Measurements from ENCODE around the gene TBX6. TPM values are rescaled to one million over a fixed set of nuclear protein-coding genes. Genes with fewer than 3 reads are reported as not detected.
A peak's percentile ranks its signal among the peaks of the same experiment; 100 is the strongest.

The TBX6 gene, protein sequence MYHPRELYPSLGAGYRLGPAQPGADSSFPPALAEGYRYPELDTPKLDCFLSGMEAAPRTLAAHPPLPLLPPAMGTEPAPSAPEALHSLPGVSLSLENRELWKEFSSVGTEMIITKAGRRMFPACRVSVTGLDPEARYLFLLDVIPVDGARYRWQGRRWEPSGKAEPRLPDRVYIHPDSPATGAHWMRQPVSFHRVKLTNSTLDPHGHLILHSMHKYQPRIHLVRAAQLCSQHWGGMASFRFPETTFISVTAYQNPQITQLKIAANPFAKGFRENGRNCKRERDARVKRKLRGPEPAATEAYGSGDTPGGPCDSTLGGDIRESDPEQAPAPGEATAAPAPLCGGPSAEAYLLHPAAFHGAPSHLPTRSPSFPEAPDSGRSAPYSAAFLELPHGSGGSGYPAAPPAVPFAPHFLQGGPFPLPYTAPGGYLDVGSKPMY
- total RNA-seq: 1 to 10 TPM; 3.0 to 6.3 TPM
- 3.4 TPM for polyA plus RNA-seq (2013, experiment 1 of 2)
- 3.1 TPM for polyA plus RNA-seq (2013, experiment 2 of 2)
- long read RNA-seq, experiment 1, partial matches to known transcripts: 0 of 2 reads
- long read RNA-seq, experiment 1, other reads (novel, unspliced or antisense): 2 of 2 reads
- long read RNA-seq, experiment 2, partial matches to known transcripts: 4 of 6 reads
- long read RNA-seq, experiment 2, other reads (novel, unspliced or antisense): 1 of 6 reads
- long read RNA-seq, experiment 3, partial matches to known transcripts: 0 of 1 reads
- long read RNA-seq, experiment 3, other reads (novel, unspliced or antisense): 1 of 1 reads
- long read RNA-seq, experiment 4, partial matches to known transcripts: 0 of 3 reads
- long read RNA-seq, experiment 4, other reads (novel, unspliced or antisense): 1 of 3 reads

DNA sequence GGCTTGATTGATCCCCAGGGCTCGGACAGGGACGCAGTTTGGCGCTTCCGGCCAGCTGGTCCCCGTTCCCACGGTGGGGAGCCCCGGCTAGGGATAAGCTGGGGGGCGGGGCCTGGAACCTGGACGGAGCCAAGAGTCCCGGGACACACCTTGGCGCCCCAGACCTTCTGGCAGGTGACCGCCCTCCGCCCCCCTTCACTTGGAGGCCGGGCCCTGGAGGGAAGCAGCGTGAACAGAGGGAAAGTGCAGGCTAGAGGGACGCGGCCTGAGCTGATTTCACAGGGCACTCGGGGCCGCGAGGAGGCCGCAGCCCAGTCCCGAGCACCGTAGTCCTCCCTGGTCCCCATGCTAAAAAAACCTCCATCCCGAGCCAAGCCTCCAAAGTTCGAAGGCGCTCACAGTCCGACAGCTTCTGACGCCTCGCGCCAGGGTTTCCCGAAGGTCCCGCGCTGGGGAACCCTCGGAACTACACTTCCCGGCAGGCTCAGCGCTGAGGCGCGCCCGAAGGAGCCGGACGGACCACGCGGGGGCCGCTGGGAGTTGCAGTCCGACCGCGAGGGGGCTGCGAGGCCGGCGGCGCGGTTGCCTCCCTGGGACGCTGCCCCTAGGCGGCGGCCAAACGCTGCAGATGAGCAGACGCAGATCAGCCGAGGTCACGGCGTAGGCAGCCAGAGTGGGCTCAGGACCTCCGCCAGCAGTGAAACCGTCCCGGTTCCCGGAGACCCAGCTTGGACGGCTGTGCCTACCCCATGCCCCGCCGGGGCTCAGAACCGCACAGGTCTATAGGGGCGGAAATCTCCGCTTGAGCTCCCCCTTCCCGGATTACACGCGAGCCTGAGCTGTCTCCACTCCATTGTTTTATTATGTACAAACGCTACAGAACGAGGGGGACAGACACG, at the start of gene TBX6:
TSS of gene TBX6 (minus strand) at position 451 of the 899 bp plus-strand sequence. CDS start 731 bp downstream, outside the sequence.
- Mint-ChIP-seq H3K9me3 (peaks cover 5% of the 10 kb centered on the region), H3K27me3 (ENCODE audit: insufficient read depth) (no peaks in the 10 kb centered on the region), H3K36me3 (ENCODE audit: low read depth) (peaks cover 21% of the 10 kb centered on the region), H3K4me1 (peaks cover 19% of the 10 kb centered on the region), H3K27ac (peak within 1 kb of the TSS; percentile 90), H3K4me3 (peak within 1 kb of the TSS; percentile 71)
- DNase-seq: peak; percentile 98
- Histone ChIP-seq H3K27me3 (ENCODE audit: control insufficient read depth, insufficient read depth, low read length, poor library complexity, severe bottlenecking) (no peaks in the 10 kb centered on the region), H3K27ac (ENCODE audit: low read depth, low read length) (peak within 1 kb of the TSS; percentile 50), H3K9me3 (ENCODE audit: control insufficient read depth, low read length) (peaks cover 4% of the 10 kb centered on the region), H3K9ac (ENCODE audit: extremely low read depth, low read length, poor library complexity, severe bottlenecking) (peak within 1 kb of the TSS; percentile 14), H3K4me1 (ENCODE audit: control insufficient read depth, insufficient read depth, low read length) (no peaks in the 10 kb centered on the region), H3K36me3 (ENCODE audit: control insufficient read depth, insufficient read depth, low read length) (peaks cover 7% of the 10 kb centered on the region), H3K4me3 (ENCODE audit: low read length) (peak within 1 kb of the TSS; percentile 83)
- TF ChIP-seq, protein P1, sequence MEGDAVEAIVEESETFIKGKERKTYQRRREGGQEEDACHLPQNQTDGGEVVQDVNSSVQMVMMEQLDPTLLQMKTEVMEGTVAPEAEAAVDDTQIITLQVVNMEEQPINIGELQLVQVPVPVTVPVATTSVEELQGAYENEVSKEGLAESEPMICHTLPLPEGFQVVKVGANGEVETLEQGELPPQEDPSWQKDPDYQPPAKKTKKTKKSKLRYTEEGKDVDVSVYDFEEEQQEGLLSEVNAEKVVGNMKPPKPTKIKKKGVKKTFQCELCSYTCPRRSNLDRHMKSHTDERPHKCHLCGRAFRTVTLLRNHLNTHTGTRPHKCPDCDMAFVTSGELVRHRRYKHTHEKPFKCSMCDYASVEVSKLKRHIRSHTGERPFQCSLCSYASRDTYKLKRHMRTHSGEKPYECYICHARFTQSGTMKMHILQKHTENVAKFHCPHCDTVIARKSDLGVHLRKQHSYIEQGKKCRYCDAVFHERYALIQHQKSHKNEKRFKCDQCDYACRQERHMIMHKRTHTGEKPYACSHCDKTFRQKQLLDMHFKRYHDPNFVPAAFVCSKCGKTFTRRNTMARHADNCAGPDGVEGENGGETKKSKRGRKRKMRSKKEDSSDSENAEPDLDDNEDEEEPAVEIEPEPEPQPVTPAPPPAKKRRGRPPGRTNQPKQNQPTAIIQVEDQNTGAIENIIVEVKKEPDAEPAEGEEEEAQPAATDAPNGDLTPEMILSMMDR (conservative IDR thresholded peaks at IDR 0.05): peak; percentile 69
- WGBS, 2 experiments (ENCODE audit: insufficient coverage in 1 of 2, insufficient read length in 1 of 2): 5 to 7% methylated on average over 25 to 76 of the region's 76 CpGs

DNA sequence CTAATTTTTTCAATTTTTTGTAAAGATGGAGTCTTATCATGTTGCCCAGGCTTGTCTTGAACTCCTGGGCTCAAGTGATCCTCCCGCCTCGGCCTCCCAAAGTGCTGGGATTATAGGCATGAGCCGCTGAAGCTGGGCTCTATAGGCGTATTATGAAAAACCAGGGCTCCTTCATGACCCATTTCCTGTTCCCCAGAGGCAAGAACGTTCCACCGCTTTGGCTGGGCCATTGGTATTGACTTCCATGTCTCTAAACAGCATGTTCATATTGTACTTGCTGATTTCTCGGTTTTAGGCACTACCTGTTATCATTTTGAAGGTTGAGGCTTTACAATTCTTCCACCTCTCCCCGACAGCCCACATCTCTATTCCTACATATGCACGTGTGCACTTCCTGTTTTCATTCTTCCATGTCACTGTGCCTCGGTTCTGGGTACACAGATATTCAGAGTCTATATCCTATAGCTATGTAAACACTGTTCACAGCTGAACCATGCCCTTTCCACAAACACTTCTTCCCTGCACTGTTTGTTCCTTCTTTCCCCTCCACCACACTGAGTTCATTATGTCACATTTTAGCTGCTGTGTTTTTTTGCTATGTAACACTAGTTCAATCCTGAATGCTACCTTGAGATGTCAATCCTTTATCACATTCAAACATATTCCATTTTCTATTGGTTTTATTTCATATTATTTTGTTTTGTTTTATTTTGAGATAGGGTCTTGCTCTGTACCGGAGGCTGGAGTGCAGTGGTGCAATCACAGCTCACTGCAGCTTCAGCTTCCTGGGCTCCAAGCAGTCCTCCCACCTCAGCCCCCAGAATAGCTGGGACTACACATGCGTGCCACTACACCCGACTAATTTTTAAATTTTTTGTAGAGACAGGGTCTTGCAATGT, 48.1 kb upstream of the TBX6 start:
- DNase-seq: no peak
- no peaks in the 10 kb centered on the region for H3K27me3 ChIP-seq (ENCODE audit: control insufficient read depth, insufficient read depth, low read length, poor library complexity, severe bottlenecking)
- no peaks in the 10 kb centered on the region for H3K9me3 Mint-ChIP-seq
- H3K36me3 Mint-ChIP-seq (ENCODE audit: low read depth): no peaks in the 10 kb centered on the region
- H3K4me3 ChIP-seq (ENCODE audit: low read length): no peak overlapping the region
- no peak overlapping the region for H3K9ac ChIP-seq (ENCODE audit: extremely low read depth, low read length, poor library complexity, severe bottlenecking)
- H3K27ac Mint-ChIP-seq: no peak overlapping the region
- no peaks in the 10 kb centered on the region for H3K36me3 ChIP-seq (ENCODE audit: control insufficient read depth, insufficient read depth, low read length)
- H3K4me1 ChIP-seq (ENCODE audit: control insufficient read depth, insufficient read depth, low read length): no peaks in the 10 kb centered on the region
- H3K27me3 Mint-ChIP-seq (ENCODE audit: insufficient read depth): peaks cover 1% of the 10 kb centered on the region
- no peak overlapping the region for H3K4me3 Mint-ChIP-seq
- H3K27ac ChIP-seq (ENCODE audit: low read depth, low read length): no peak overlapping the region
- no peaks in the 10 kb centered on the region for H3K9me3 ChIP-seq (ENCODE audit: control insufficient read depth, low read length)
- TF ChIP-seq, protein P1 (conservative IDR thresholded peaks at IDR 0.05): no peak
- H3K4me1 Mint-ChIP-seq: peaks cover 6% of the 10 kb centered on the region
- 79 to 88% methylated on average over 12 to 13 of the region's 13 CpGs for WGBS, 2 experiments (ENCODE audit: insufficient coverage in 1 of 2, insufficient read length in 1 of 2)

All from endodermal cell (in vitro differentiated cells).